ENCODE data around the gene ZNF346.

Gene ZNF346

GRCh38 chr5:177090813-177091212, 68.3 kb downstream of the ZNF346 start:
- DNase-seq (ENCODE audit: insufficient read length): no peak
- FAIRE-seq: no peak
- TF ChIP-seq TAF1 (IDR thresholded peaks at IDR 0.05; ENCODE audit: borderline replicate concordance, low read depth, low read length) (no peak), POLR2A (IDR thresholded peaks at IDR 0.05; ENCODE audit: low read depth, low read length) (no peak), POLR2AphosphoS5 (IDR thresholded peaks at IDR 0.05; ENCODE audit: low read depth, low read length) (no peak)

GRCh38 chr5:177091232-177091631, 68.7 kb downstream of the ZNF346 start:
- FAIRE-seq (no peak), DNase-seq (ENCODE audit: insufficient read length) (no peak)
- TF ChIP-seq POLR2A (IDR thresholded peaks at IDR 0.05; ENCODE audit: low read depth, low read length) (no peak), TAF1 (IDR thresholded peaks at IDR 0.05; ENCODE audit: borderline replicate concordance, low read depth, low read length) (no peak), POLR2AphosphoS5 (IDR thresholded peaks at IDR 0.05; ENCODE audit: low read depth, low read length) (no peak)

GRCh38 chr5:177092178-177093081, 69.9 kb downstream of the ZNF346 start:
- no peak for FAIRE-seq
- no peak for DNase-seq (ENCODE audit: insufficient read length)
- TF ChIP-seq POLR2A (IDR thresholded peaks at IDR 0.05; ENCODE audit: low read depth, low read length) (no peak), POLR2AphosphoS5 (IDR thresholded peaks at IDR 0.05; ENCODE audit: low read depth, low read length) (no peak), TAF1 (IDR thresholded peaks at IDR 0.05; ENCODE audit: borderline replicate concordance, low read depth, low read length) (no peak)

GRCh38 chr5:177093082-177093712, 70.7 kb downstream of the ZNF346 start:
- FAIRE-seq (no peak), DNase-seq (ENCODE audit: insufficient read length) (no peak)
- TF ChIP-seq TAF1 (IDR thresholded peaks at IDR 0.05; ENCODE audit: borderline replicate concordance, low read depth, low read length): no peak
- TF ChIP-seq POLR2AphosphoS5 (IDR thresholded peaks at IDR 0.05; ENCODE audit: low read depth, low read length): no peak
- TF ChIP-seq POLR2A (IDR thresholded peaks at IDR 0.05; ENCODE audit: low read depth, low read length): no peak

GRCh38 chr5:177093803-177094202, 71.3 kb downstream of the ZNF346 start:
- FAIRE-seq: no peak
- DNase-seq (ENCODE audit: insufficient read length): no peak
- TF ChIP-seq TAF1 (IDR thresholded peaks at IDR 0.05; ENCODE audit: borderline replicate concordance, low read depth, low read length) (no peak), POLR2AphosphoS5 (IDR thresholded peaks at IDR 0.05; ENCODE audit: low read depth, low read length) (no peak), POLR2A (IDR thresholded peaks at IDR 0.05; ENCODE audit: low read depth, low read length) (no peak)

- DNase-seq (ENCODE audit: insufficient read length) (no peak), FAIRE-seq (no peak)
- TF ChIP-seq POLR2A (IDR thresholded peaks at IDR 0.05; ENCODE audit: low read depth, low read length) (no peak), POLR2AphosphoS5 (IDR thresholded peaks at IDR 0.05; ENCODE audit: low read depth, low read length) (no peak), TAF1 (IDR thresholded peaks at IDR 0.05; ENCODE audit: borderline replicate concordance, low read depth, low read length) (no peak)
Observed at GRCh38 chr5:177094224-177095087, 72.0 kb downstream of the ZNF346 start.

- DNase-seq (ENCODE audit: insufficient read length): no peak
- TF ChIP-seq POLR2AphosphoS5 (IDR thresholded peaks at IDR 0.05; ENCODE audit: low read depth, low read length): no peak
- no peak for TF ChIP-seq POLR2A (IDR thresholded peaks at IDR 0.05; ENCODE audit: low read depth, low read length)
- TF ChIP-seq TAF1 (IDR thresholded peaks at IDR 0.05; ENCODE audit: borderline replicate concordance, low read depth, low read length): no peak
- FAIRE-seq: no peak
Observed at GRCh38 chr5:177095088-177095669, 72.7 kb downstream of the ZNF346 start.

GRCh38 chr5:177096162-177097015, 73.9 kb downstream of the ZNF346 start:
- FAIRE-seq: no peak
- no peak for TF ChIP-seq TAF1 (IDR thresholded peaks at IDR 0.05; ENCODE audit: borderline replicate concordance, low read depth, low read length)
- no peak for TF ChIP-seq POLR2AphosphoS5 (IDR thresholded peaks at IDR 0.05; ENCODE audit: low read depth, low read length)
- no peak for TF ChIP-seq POLR2A (IDR thresholded peaks at IDR 0.05; ENCODE audit: low read depth, low read length)
- DNase-seq (ENCODE audit: insufficient read length): no peak

GRCh38 chr5:177097016-177097985, 74.8 kb downstream of the ZNF346 start:
- FAIRE-seq (no peak), DNase-seq (ENCODE audit: insufficient read length) (no peak)
- TF ChIP-seq POLR2AphosphoS5 (IDR thresholded peaks at IDR 0.05; ENCODE audit: low read depth, low read length) (no peak), TAF1 (IDR thresholded peaks at IDR 0.05; ENCODE audit: borderline replicate concordance, low read depth, low read length) (no peak), POLR2A (IDR thresholded peaks at IDR 0.05; ENCODE audit: low read depth, low read length) (no peak)

All from GM12892 (cell line).